Choroid plexus epithelial cell (primary cell): ENCODE data around the gene UBXN6.
A peak's percentile ranks its signal among the peaks of the same experiment; 100 is the strongest.

ENCODE experiments used
- DNase-seq: peaks from one replicate; pipeline ENCODE4 v3.0.0-alpha.2; 2010; ENCODE audit warnings: low read depth
- H3K4me3 ChIP-seq: 2 replicates; pipeline ENCODE4 v1.5.1; 2011; ENCODE audit warnings: low read depth, mild to moderate bottlenecking, control low read depth, low read length, moderate library complexity
- TF ChIP-seq, protein P1 (sequence below): conservative IDR thresholded peaks from 2 replicates; pipeline ENCODE4 v1.5.1; 2011; ENCODE audit warnings: low read depth, mild to moderate bottlenecking, control low read depth, inconsistent platforms, low read length, moderate library complexity

UBXN6 gene

DNA sequence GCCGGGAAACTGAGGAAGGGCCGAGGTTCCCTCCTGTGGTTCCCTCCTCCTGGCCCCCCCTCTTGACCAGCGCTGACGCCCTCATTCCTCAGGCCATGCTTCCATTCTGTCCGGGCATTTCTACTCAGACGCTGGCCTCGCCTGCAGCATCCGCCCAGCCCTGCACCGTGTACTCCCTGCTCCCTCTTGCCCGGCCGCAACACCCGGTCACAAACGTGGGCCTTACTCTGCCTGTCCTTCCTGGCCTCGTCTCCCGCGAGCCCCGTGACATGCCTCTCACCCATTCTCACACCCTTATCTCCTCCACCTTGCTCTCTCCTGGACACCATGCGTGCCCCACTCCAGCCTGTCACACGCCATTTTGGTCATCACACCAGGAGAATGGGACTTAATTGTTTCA is 25.8 kb upstream of the UBXN6 start:
- no peak overlapping the region for H3K4me3 ChIP-seq
- no peak for DNase-seq
- TF ChIP-seq, protein P1, sequence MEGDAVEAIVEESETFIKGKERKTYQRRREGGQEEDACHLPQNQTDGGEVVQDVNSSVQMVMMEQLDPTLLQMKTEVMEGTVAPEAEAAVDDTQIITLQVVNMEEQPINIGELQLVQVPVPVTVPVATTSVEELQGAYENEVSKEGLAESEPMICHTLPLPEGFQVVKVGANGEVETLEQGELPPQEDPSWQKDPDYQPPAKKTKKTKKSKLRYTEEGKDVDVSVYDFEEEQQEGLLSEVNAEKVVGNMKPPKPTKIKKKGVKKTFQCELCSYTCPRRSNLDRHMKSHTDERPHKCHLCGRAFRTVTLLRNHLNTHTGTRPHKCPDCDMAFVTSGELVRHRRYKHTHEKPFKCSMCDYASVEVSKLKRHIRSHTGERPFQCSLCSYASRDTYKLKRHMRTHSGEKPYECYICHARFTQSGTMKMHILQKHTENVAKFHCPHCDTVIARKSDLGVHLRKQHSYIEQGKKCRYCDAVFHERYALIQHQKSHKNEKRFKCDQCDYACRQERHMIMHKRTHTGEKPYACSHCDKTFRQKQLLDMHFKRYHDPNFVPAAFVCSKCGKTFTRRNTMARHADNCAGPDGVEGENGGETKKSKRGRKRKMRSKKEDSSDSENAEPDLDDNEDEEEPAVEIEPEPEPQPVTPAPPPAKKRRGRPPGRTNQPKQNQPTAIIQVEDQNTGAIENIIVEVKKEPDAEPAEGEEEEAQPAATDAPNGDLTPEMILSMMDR: no peak

DNA sequence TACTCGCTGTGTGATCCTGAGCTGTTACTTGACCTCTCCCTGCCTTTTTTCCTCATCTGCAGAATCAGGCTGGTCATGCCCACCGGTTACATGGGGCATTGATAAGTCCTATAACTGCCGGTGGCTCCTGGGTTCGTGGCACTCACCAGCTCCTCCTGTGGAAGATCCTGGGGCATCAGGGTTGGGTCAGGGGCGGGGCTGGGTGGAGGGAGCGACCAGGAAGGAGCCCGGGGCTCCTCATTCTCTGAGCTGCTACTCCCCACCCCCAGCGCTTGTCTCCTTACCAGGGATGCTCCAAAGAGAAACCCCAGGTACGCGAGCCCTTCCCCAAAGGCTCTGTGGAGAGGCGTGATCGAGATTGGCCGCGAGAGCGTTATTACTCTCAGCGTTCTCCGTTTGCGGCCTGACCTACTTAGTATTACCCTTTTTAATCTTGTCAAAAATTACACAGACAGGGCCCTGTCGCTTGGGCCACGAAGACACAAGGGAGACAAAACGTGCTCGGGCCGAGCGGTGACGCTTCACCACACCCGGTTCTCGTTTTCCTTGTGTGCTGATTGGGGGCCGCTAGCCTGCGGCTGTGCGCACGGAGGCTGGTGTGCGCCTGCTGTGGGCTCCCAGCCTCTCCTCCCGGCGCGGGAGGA is 25.2 kb upstream of the UBXN6 start:
- no peak for DNase-seq
- TF ChIP-seq, protein P1: no peak
- H3K4me3 ChIP-seq: no peak overlapping the region

DNA sequence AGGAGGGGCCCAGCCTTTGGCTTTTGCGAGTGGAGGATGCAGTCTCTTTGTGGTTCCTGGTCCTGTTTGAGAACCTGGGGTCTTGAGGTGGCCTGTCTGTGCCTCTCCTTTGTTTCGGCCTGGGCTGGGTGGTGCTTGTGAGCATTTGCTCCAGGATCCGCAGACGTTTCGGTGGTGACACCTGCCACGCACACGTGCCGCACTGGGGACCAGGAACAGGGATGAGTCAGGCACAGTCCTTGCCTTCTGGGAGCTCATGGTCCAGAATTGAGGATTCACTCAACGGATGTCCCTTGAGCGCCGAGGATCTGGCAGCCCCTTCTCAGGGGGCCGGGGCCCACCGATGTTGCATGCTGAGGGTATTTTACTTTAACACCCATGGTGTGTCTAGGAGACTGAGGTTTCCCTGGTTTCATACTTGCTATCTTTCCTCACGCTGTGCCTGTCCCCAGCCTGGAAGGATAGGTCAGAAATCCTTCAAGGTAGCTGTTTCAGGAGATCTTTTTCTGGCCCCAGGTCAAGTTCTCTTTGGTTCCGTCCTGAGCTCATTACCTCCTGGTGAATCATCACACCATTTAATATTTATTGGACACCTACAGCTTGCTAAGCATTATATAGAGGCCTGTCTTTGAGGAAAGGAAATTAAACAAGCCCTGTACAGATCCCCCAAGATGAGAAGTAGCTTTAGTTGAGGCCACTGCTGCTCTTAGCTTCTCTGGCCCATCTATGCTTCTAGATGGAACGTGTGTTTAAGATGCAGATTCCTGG is 19.6 kb upstream of the UBXN6 start:
- DNase-seq: no peak
- H3K4me3 ChIP-seq: no peak overlapping the region
- TF ChIP-seq, protein P1: no peak

DNA sequence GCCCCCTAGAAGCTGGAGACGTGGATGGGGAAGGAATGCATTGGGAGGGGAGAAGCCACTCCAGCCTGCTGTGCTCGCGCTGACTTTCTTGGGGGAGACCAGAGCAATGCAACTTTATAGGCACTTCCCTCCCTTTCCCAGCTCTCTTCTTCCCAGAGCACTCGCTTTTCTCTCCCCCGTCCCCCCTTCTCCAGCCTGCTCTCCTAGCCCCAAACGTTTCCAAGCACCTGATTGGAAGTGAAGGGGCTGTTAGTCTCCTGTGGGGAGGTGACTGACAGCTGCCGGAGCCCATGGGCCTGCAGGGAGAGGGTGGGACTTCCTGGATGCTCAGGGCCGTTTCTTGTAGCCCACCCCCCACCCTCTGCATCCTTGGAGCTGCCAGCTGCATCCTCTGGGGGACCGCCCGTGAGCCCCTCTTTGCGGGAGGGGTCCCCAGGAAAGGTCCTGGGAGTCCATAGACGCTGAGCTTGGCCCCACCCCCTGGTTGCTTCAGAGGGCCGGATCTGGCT is 17.0 kb upstream of the UBXN6 start:
- peak; percentile 82 for DNase-seq
- TF ChIP-seq, protein P1: no peak
- peak overlapping the region; percentile 78 for H3K4me3 ChIP-seq

DNA sequence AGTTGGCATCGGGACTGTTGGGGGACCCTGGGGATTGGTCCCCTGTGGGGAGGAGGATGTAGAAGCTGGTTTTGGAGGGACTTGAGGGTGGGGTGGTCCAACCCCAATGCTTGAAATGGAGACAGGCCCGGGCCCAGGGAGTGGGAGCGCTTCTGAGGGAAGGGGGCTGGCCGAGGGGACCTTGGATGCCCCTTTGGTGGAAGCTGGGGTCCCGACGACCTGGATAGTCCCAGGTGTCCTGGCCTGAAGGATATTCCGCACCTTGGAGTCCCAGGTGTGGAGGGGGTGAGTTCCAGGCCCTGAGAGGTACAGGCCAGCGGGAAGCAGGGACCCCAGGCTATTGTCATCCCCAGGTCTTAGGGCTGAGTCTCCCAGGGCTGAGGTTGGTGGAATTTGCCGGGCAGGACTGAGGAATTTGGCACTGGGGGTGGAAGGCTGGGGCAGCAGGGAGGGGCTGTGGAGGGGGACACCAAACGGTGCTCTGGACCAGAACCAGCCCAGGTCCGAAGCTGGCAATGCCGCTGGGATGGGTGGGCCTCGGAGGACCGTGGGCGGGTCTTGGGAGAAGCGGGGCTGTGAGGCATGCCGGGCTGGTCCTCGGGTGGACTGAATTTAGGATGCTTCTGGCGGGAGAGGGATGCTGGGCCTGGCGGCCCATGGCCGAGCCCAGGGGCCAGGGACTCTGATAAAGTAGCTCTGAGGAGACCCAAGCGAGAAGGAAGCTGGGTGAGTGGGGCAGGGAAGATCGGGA is 16.3 kb upstream of the UBXN6 start:
- no peak for DNase-seq
- TF ChIP-seq, protein P1: no peak
- peak overlapping the region; percentile 78 for H3K4me3 ChIP-seq

DNA sequence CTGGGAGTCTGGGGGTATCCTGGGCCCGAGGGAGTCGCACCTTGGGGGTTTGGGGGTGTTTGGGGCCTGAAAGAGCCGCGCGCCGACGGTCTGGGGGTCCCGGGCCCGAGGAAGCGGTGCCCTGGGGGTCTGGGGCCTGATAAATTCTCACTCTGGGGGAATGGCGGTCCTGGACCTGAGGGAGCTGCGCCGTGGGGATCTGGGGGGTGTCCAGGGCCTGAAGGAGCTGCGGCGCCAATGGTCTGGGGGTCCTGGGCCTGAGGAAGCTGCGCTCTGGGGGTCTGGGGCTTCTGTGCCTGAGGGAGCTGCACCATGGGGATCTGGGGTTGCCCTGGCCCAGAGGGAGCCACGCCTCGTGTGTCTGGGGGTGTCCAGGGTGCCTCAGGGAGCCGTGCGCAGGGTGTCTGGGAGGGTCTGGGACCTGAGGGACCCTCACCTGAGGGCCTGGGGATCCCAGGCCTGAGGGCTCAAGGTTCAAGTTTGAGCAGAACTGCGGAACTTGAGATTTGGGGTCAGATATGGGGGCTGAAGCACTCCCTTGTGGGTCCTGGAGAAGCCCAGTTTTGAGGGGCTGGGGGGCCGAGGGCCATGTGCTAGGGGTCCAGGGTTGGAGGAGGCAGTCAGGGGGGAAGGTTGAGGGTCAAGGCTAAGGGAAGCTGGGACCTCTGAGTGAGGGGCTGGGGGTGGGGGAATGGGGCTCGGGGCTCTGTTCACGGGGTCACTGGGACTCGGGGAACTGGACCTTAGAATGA is 15.6 kb upstream of the UBXN6 start:
- no peak for DNase-seq
- TF ChIP-seq, protein P1: no peak
- H3K4me3 ChIP-seq: peak overlapping the region; percentile 78
